ENCODE results near the gene CRIM1. TPM values are rescaled to one million over a fixed set of nuclear protein-coding genes. Genes with fewer than 3 reads are reported as not detected.

Gene CRIM1
- polyA plus RNA-seq, 4 donors = 0.89 to 26.2 (median 9.2) TPM

DNA sequence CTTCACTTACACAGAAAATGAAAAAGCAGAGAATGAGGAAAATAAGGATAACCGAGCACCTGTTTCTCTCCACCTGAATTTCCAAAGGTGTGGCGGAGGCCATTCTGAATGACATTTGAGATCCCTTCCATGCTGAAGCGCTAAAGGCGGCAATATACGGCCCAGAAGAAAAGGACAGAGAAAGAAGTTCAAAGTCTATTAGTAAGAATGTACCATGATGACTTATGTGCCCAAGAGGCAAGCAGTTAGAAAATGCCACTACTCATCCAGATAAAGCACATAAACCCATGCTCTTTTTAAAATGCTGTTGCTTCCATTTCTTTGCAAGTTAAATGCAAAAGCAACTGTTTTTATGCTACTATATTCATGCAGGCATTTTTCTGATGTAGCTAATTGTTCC lies 205.1 kb downstream of the CRIM1 start:
- H3K27me3 ChIP-seq (ENCODE audit: control insufficient read depth in 3 of 3, insufficient read depth in 3 of 3, low read length in 3 of 3) = no peaks in the 10 kb centered on the region
- FAIRE-seq (no peak), DNase-seq (no peak)
- H3K4me3 ChIP-seq (ENCODE audit: low read depth in 1 of 3, low read length in 3 of 3) = no peak overlapping the region
- peaks cover 0 to 15% (median 12%) of the 10 kb centered on the region in 3 donors for H3K36me3 ChIP-seq (ENCODE audit: control insufficient read depth in 3 of 3, insufficient read depth in 2 of 3, low read depth in 1 of 3, low read length in 3 of 3)
- H3K27ac ChIP-seq (ENCODE audit: low read depth in 1 of 3, low read length in 2 of 3) = no peak overlapping the region
- H3K4me1 ChIP-seq (ENCODE audit: control insufficient read depth in 3 of 3, insufficient read depth in 2 of 3, low read depth in 1 of 3, low read length in 2 of 3) = peaks cover 0 to 4% (median 0%) of the 10 kb centered on the region in 3 donors
- H3K9me3 ChIP-seq (ENCODE audit: control insufficient read depth in 2 of 2, insufficient read depth in 1 of 2, low read depth in 1 of 2, low read length in 1 of 2) = no peaks in the 10 kb centered on the region
- 88 to 97% (median 96%) methylated on average over 5 of the region's 5 CpGs for WGBS, 3 donors

DNA sequence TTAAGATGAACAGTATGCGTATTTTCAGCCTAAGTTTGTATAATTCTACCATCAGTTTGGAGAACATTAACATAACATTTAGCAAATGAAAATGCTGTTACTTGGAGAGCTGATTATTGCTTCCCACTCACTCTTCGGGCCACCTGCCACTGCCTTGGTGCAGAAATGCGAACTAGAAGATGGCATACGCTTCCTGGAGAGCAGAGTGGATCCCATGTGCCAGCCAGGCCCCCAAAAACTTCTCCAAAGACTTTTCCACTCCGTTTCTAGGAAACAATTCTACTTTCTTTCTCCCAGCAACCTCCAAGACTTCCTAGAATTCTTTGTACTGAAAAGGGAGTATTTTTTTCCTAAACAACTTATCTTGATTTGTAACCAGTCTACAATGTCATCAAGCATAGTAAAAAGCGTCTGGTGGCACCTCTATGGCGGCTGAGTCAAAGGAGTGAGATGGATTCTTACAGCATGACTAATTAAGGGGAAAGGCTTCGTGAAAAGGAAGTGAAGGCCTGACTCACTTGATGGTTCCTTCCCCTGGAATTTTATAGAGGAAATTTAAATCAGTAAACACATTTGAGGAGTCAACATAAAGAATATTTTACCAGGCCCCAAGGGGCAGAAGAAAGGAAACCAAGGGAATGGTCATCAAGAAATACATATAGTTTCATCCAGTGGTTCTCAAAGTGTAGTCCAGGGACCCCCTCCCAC lies 205.8 kb downstream of the CRIM1 start:
- WGBS, 3 donors = 72 to 80% (median 73%) methylated on average over 8 of the region's 8 CpGs
- Histone ChIP-seq H3K4me3 (ENCODE audit: low read depth in 1 of 3, low read length in 3 of 3) (no peak overlapping the region), H3K9me3 (ENCODE audit: control insufficient read depth in 2 of 2, insufficient read depth in 1 of 2, low read depth in 1 of 2, low read length in 1 of 2) (no peaks in the 10 kb centered on the region), H3K36me3 (ENCODE audit: control insufficient read depth in 3 of 3, insufficient read depth in 2 of 3, low read depth in 1 of 3, low read length in 3 of 3) (peaks cover 0 to 18% (median 8%) of the 10 kb centered on the region in 3 donors), H3K4me1 (ENCODE audit: control insufficient read depth in 3 of 3, insufficient read depth in 2 of 3, low read depth in 1 of 3, low read length in 2 of 3) (peaks cover 0 to 4% (median 0%) of the 10 kb centered on the region in 3 donors), H3K27ac (ENCODE audit: low read depth in 1 of 3, low read length in 2 of 3) (peak overlapping the region in 2 of 3 donors; percentile 26 to 77), H3K27me3 (ENCODE audit: control insufficient read depth in 3 of 3, insufficient read depth in 3 of 3, low read length in 3 of 3) (no peaks in the 10 kb centered on the region)
- FAIRE-seq (no peak), DNase-seq (peak; percentile 26 to 55)

DNA sequence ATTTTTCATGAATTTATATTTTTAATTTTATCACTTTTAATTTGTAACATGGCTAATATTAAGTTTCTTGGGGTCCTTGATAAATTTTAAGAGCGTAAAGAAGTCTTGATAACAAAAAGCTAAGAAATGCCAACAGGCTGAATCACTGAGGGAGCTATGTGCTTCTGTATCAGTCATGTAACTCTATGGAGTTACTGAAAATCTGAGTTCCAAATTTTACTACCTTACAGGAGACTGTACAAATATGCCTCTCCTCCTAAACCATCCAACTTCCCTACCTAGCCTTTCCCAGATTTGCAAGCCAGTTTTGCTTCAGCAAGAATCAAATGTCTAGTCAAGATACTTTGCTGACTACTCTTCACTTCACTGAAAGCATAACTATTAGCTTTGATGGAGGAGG lies 206.7 kb downstream of the CRIM1 start:
- Histone ChIP-seq H3K4me1 (ENCODE audit: control insufficient read depth in 3 of 3, insufficient read depth in 2 of 3, low read depth in 1 of 3, low read length in 2 of 3) (peaks cover 0 to 4% (median 0%) of the 10 kb centered on the region in 3 donors), H3K27ac (ENCODE audit: low read depth in 1 of 3, low read length in 2 of 3) (no peak overlapping the region), H3K27me3 (ENCODE audit: control insufficient read depth in 3 of 3, insufficient read depth in 3 of 3, low read length in 3 of 3) (no peaks in the 10 kb centered on the region), H3K9me3 (ENCODE audit: control insufficient read depth in 2 of 2, insufficient read depth in 1 of 2, low read depth in 1 of 2, low read length in 1 of 2) (no peaks in the 10 kb centered on the region), H3K36me3 (ENCODE audit: control insufficient read depth in 3 of 3, insufficient read depth in 2 of 3, low read depth in 1 of 3, low read length in 3 of 3) (peaks cover 0 to 18% (median 10%) of the 10 kb centered on the region in 3 donors), H3K4me3 (ENCODE audit: low read depth in 1 of 3, low read length in 3 of 3) (no peak overlapping the region)
- no peak for DNase-seq
- no peak for FAIRE-seq
- WGBS, 3 donors = 97 to 100% (median 97%) methylated on average over 1 of the region's 1 CpG

GRCh38 chr2:36562973-36563532 lies 207.5 kb downstream of the CRIM1 start:
- peaks cover 0 to 18% (median 10%) of the 10 kb centered on the region in 3 donors for H3K36me3 ChIP-seq (ENCODE audit: control insufficient read depth in 3 of 3, insufficient read depth in 2 of 3, low read depth in 1 of 3, low read length in 3 of 3)
- peak overlapping the region in 1 of 3 donors; percentile 53 for H3K27ac ChIP-seq (ENCODE audit: low read depth in 1 of 3, low read length in 2 of 3)
- DNase-seq (no peak), FAIRE-seq (no peak)
- 77 to 92% (median 90%) methylated on average over 3 of the region's 3 CpGs for WGBS, 3 donors
- no peaks in the 10 kb centered on the region for H3K9me3 ChIP-seq (ENCODE audit: control insufficient read depth in 2 of 2, insufficient read depth in 1 of 2, low read depth in 1 of 2, low read length in 1 of 2)
- no peak overlapping the region for H3K4me3 ChIP-seq (ENCODE audit: low read depth in 1 of 3, low read length in 3 of 3)
- H3K4me1 ChIP-seq (ENCODE audit: control insufficient read depth in 3 of 3, insufficient read depth in 2 of 3, low read depth in 1 of 3, low read length in 2 of 3) = peaks cover 0 to 4% (median 0%) of the 10 kb centered on the region in 3 donors
- no peaks in the 10 kb centered on the region for H3K27me3 ChIP-seq (ENCODE audit: control insufficient read depth in 3 of 3, insufficient read depth in 3 of 3, low read length in 3 of 3)

DNA sequence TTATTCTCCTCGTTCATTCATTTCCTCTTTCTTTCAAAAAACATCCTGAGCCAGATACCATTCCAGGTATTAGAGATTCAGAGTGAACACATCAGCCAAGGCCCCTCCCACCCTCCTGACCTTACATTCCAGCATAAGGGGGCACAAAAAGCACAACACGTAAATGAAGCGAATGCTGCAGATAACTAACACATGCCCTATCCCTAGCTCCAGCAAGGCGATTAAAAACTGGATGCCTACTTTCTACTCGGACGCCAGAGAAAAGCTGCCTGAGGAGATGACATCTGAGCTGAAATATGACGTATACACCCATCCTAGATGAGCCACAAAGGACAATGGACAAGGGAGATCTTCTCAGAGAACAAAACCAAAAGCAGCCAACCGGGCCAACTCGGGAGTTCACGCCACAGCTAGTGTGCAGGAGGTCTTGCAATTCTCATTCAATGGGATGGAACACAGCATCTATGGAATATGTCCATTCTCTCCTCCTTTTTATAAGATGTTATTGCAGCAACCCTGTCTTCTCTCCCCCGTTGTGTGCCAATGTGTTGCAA lies 208.9 kb downstream of the CRIM1 start:
- no peak for DNase-seq
- H3K36me3 ChIP-seq (ENCODE audit: control insufficient read depth in 3 of 3, insufficient read depth in 2 of 3, low read depth in 1 of 3, low read length in 3 of 3) = peaks cover 0 to 18% (median 7%) of the 10 kb centered on the region in 3 donors
- H3K27ac ChIP-seq (ENCODE audit: low read depth in 1 of 3, low read length in 2 of 3) = no peak overlapping the region
- H3K9me3 ChIP-seq (ENCODE audit: control insufficient read depth in 2 of 2, insufficient read depth in 1 of 2, low read depth in 1 of 2, low read length in 1 of 2) = no peaks in the 10 kb centered on the region
- FAIRE-seq = no peak
- no peak overlapping the region for H3K4me3 ChIP-seq (ENCODE audit: low read depth in 1 of 3, low read length in 3 of 3)
- WGBS, 3 donors = 92 to 97% (median 94%) methylated on average over 11 of the region's 11 CpGs
- peaks cover 0 to 4% (median 0%) of the 10 kb centered on the region in 3 donors for H3K4me1 ChIP-seq (ENCODE audit: control insufficient read depth in 3 of 3, insufficient read depth in 2 of 3, low read depth in 1 of 3, low read length in 2 of 3)
- H3K27me3 ChIP-seq (ENCODE audit: control insufficient read depth in 3 of 3, insufficient read depth in 3 of 3, low read length in 3 of 3) = no peaks in the 10 kb centered on the region

- FAIRE-seq = no peak
Observed at GRCh38 chr2:36565712-36566111, 210.1 kb downstream of the CRIM1 start.

GRCh38 chr2:36566887-36567286 lies 211.3 kb downstream of the CRIM1 start:
- 95 to 99% (median 97%) methylated on average over 4 of the region's 4 CpGs for WGBS, 3 donors
- H3K4me3 ChIP-seq (ENCODE audit: low read depth in 1 of 3, low read length in 3 of 3) = no peak overlapping the region
- H3K27ac ChIP-seq (ENCODE audit: low read depth in 1 of 3, low read length in 2 of 3) = no peak overlapping the region
- H3K9me3 ChIP-seq (ENCODE audit: control insufficient read depth in 2 of 2, insufficient read depth in 1 of 2, low read depth in 1 of 2, low read length in 1 of 2) = no peaks in the 10 kb centered on the region
- peaks cover 0 to 20% (median 2%) of the 10 kb centered on the region in 3 donors for H3K36me3 ChIP-seq (ENCODE audit: control insufficient read depth in 3 of 3, insufficient read depth in 2 of 3, low read depth in 1 of 3, low read length in 3 of 3)
- no peaks in the 10 kb centered on the region for H3K4me1 ChIP-seq (ENCODE audit: control insufficient read depth in 3 of 3, insufficient read depth in 2 of 3, low read depth in 1 of 3, low read length in 2 of 3)
- H3K27me3 ChIP-seq (ENCODE audit: control insufficient read depth in 3 of 3, insufficient read depth in 3 of 3, low read length in 3 of 3) = no peaks in the 10 kb centered on the region
- FAIRE-seq (no peak), DNase-seq (no peak)

More at GRCh38 chr2:36565712-36566111, 210.1 kb downstream of the CRIM1 start:
- Histone ChIP-seq H3K27ac (ENCODE audit: low read depth in 1 of 3, low read length in 2 of 3) (no peak overlapping the region), H3K4me1 (ENCODE audit: control insufficient read depth in 3 of 3, insufficient read depth in 2 of 3, low read depth in 1 of 3, low read length in 2 of 3) (peaks cover 0 to 4% (median 0%) of the 10 kb centered on the region in 3 donors), H3K36me3 (ENCODE audit: control insufficient read depth in 3 of 3, insufficient read depth in 2 of 3, low read depth in 1 of 3, low read length in 3 of 3) (peaks cover 0 to 15% (median 4%) of the 10 kb centered on the region in 3 donors), H3K9me3 (ENCODE audit: control insufficient read depth in 2 of 2, insufficient read depth in 1 of 2, low read depth in 1 of 2, low read length in 1 of 2) (no peaks in the 10 kb centered on the region), H3K27me3 (ENCODE audit: control insufficient read depth in 3 of 3, insufficient read depth in 3 of 3, low read length in 3 of 3) (no peaks in the 10 kb centered on the region), H3K4me3 (ENCODE audit: low read depth in 1 of 3, low read length in 3 of 3) (no peak overlapping the region)
- 96 to 99% (median 96%) methylated on average over 4 of the region's 4 CpGs for WGBS, 3 donors
- no peak for DNase-seq

DNA sequence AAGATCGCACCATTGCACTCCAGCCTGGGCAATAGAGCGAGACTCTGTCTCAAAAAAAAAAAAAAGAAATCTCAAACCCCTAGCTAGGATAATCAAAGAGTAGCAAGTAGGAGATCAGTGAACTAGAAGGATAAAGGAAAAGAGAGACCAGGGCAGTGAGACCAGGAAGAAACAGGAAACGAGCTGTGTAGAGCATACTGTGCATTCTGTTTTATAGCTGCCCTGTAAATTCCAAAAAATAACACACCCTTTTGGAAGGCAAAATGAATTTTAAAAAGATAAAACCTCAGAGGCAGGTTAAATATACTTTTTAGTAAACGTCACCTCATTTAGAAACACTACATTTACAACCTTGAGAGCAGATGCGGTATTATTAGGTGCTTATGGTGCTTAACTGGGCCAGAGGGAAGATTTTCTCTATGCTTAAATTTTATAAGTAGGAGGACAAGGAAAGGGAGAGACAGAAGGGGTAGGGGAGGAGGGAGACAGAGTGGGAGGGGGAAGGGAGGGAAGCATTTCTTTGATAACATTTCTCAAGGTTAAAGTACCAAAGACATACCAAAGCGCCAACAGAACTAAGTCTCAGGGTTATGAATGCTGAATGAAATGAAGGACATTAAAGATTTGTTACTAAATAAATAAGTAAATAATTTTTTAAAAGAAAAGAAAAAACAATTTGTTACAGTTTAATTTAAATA lies 212.3 kb downstream of the CRIM1 start:
- H3K4me1 ChIP-seq (ENCODE audit: control insufficient read depth in 3 of 3, insufficient read depth in 2 of 3, low read depth in 1 of 3, low read length in 2 of 3) = no peaks in the 10 kb centered on the region
- H3K27me3 ChIP-seq (ENCODE audit: control insufficient read depth in 3 of 3, insufficient read depth in 3 of 3, low read length in 3 of 3) = no peaks in the 10 kb centered on the region
- peaks cover 0 to 21% (median 2%) of the 10 kb centered on the region in 3 donors for H3K36me3 ChIP-seq (ENCODE audit: control insufficient read depth in 3 of 3, insufficient read depth in 2 of 3, low read depth in 1 of 3, low read length in 3 of 3)
- DNase-seq (no peak), FAIRE-seq (no peak)
- WGBS, 3 donors = 92 to 95% (median 93%) methylated on average over 6 of the region's 6 CpGs
- H3K27ac ChIP-seq (ENCODE audit: low read depth in 1 of 3, low read length in 2 of 3) = no peak overlapping the region
- no peak overlapping the region for H3K4me3 ChIP-seq (ENCODE audit: low read depth in 1 of 3, low read length in 3 of 3)
- no peaks in the 10 kb centered on the region for H3K9me3 ChIP-seq (ENCODE audit: control insufficient read depth in 2 of 2, insufficient read depth in 1 of 2, low read depth in 1 of 2, low read length in 1 of 2)
